GM12801 (cell line): ENCODE results near the gene DENND11.

Experiments used
- CTCF ChIP-seq: IDR thresholded peaks from one replicate; pipeline ENCODE4 v1.5.1; 2011; ENCODE audit warnings: control low read depth; ENCODE audit not compliant: insufficient read length; ENCODE audit errors: extremely low read depth

The DENND11 gene

GRCh38 chr7:141706239-141707064 is 4.5 kb upstream of the DENND11 start:
- no peak for TF ChIP-seq CTCF

- no peak for TF ChIP-seq CTCF
Observed at GRCh38 chr7:141704741-141705140, 2.8 kb upstream of the DENND11 start.

- TF ChIP-seq CTCF: no peak
Observed at GRCh38 chr7:141704112-141704511, 2.1 kb upstream of the DENND11 start.

GRCh38 chr7:141702892-141703291 is 926 bp upstream of the DENND11 start:
- TF ChIP-seq CTCF: no peak

GRCh38 chr7:141701489-141702046 is 398 bp downstream of the DENND11 start:
- TF ChIP-seq CTCF: no peak

- no peak for TF ChIP-seq CTCF
Observed at GRCh38 chr7:141700848-141701371, 1.1 kb downstream of the DENND11 start.

GRCh38 chr7:141700296-141700847 is 1.6 kb downstream of the DENND11 start:
- no peak for TF ChIP-seq CTCF
